H1 (cell line): ENCODE results near the gene RPUSD2. TPM values are rescaled to one million over a fixed set of nuclear protein-coding genes. Genes with fewer than 3 reads are reported as not detected.

Source experiments
- CTCF ChIA-PET: fragments of 300-600 bp; sonication (Branson Sonifier 250); formaldehyde crosslinking; loops from one replicate; lab custom pipeline; 2021; ENCODE audit not compliant: partially characterized antibody; lab: Charles Lee
- POLR2A ChIA-PET: fragments of 300-600 bp; sonication (Branson Sonifier 250); formaldehyde crosslinking; loops from one replicate; lab custom pipeline; 2021; ENCODE audit warnings: inconsistent platforms; ENCODE audit not compliant: partially characterized antibody; lab: Charles Lee
- DNase-seq, 2 experiments: peaks; one replicate each; pipeline versions ENCODE4 v3.0.0 to v3.0.0-alpha.2; 2010 to 2022; ENCODE audit warnings: low spot score in 2 of 2, low read depth in 1 of 2, mixed read lengths in 1 of 2
- FAIRE-seq: peaks from 2 replicates; lab custom pipeline; 2011; peaks lifted over from hg19 to GRCh38; lab: Jason Lieb, UNC
- H2AFZ ChIP-seq: 2 replicates; pipeline ENCODE4 v1.8.1; 2012; ENCODE audit warnings: low read length, inconsistent platforms
- H2AK5ac ChIP-seq: 2 replicates; pipeline ENCODE4 v1.6.1; 2013; ENCODE audit warnings: low read depth, low read length
- H2BK120ac ChIP-seq: replicated peaks from 2 replicates; pipeline ENCODE3; 2013; ENCODE audit warnings: low read depth, low read length, inconsistent platforms
- H2BK12ac ChIP-seq: 2 replicates; pipeline ENCODE4 v1.6.1; 2013; ENCODE audit warnings: low read depth, low read length
- H2BK15ac ChIP-seq: 2 replicates; pipeline ENCODE4 v1.6.1; 2013; ENCODE audit warnings: low read length
- H2BK20ac ChIP-seq: 2 replicates; pipeline ENCODE4 v1.6.1; 2013; ENCODE audit warnings: low read length
- H2BK5ac ChIP-seq: 2 replicates; pipeline ENCODE4 v1.6.1; 2013; ENCODE audit warnings: low read depth, low read length
- H3K14ac ChIP-seq: 2 replicates; pipeline ENCODE4 v1.6.1; 2013; ENCODE audit warnings: inconsistent platforms; ENCODE audit not compliant: insufficient read length
- H3K18ac ChIP-seq: 2 replicates; pipeline ENCODE4 v1.6.1; 2013; ENCODE audit warnings: low read length; ENCODE audit errors: extremely low read depth
- H3K23ac ChIP-seq: 2 replicates; pipeline ENCODE4 v1.6.1; 2013; ENCODE audit warnings: inconsistent platforms; ENCODE audit not compliant: insufficient read length
- H3K23me2 ChIP-seq: 2 replicates; pipeline ENCODE4 v1.6.1; 2013; ENCODE audit warnings: low read depth, low read length
- H3K27ac ChIP-seq: 2 replicates; pipeline ENCODE4 v1.6.1; 2011; ENCODE audit warnings: low read depth, low read length, inconsistent platforms
- H3K27me3 ChIP-seq, 4 experiments: replicated peaks in 1 of 4; 1 replicate in 1 of 4; 2 replicates in 3 of 4; pipeline versions ENCODE4 v1.6.1 to v1.8.1; 2011 to 2013; ENCODE audit warnings: low read length in 3 of 4, mild to moderate bottlenecking in 3 of 4, inconsistent platforms in 2 of 4, mixed read lengths in 2 of 4, moderate library complexity in 1 of 4; ENCODE audit not compliant: control insufficient read depth in 3 of 4, insufficient read depth in 3 of 4; ENCODE audit errors: extremely low read depth in 1 of 4
- H3K36me3 ChIP-seq, 4 experiments: 2 replicates each; pipeline versions ENCODE4 v1.6.1 to v1.8.1; 2011 to 2013; ENCODE audit warnings: mild to moderate bottlenecking in 4 of 4, low read length in 3 of 4, moderate library complexity in 2 of 4, control low read depth in 1 of 4, inconsistent platforms in 1 of 4; ENCODE audit not compliant: insufficient read depth in 4 of 4, control insufficient read depth in 2 of 4
- H3K4ac ChIP-seq: replicated peaks from 2 replicates; pipeline ENCODE3; 2013; ENCODE audit warnings: low read length, low read depth, mixed read lengths, inconsistent platforms; ENCODE audit not compliant: insufficient read length
- H3K4me1 ChIP-seq, 4 experiments: replicated peaks in 1 of 4; 1 replicate in 1 of 4; 2 replicates in 3 of 4; pipeline versions ENCODE4 v1.6.1 to v1.8.1; 2011 to 2013; ENCODE audit warnings: low read length in 3 of 4, inconsistent platforms in 2 of 4, mixed read lengths in 1 of 4; ENCODE audit not compliant: insufficient read depth in 4 of 4, control insufficient read depth in 3 of 4
- H3K4me2 ChIP-seq, 2 experiments: 2 replicates each; pipeline versions ENCODE4 v1.6.1 to v1.8.1; 2011 to 2013; ENCODE audit warnings: low read depth in 2 of 2, low read length in 2 of 2, control low read depth in 1 of 2, inconsistent platforms in 1 of 2, mild to moderate bottlenecking in 1 of 2; ENCODE audit not compliant: insufficient read depth in 1 of 2
- H3K4me3 ChIP-seq, 4 experiments: fragments of 200-600, 300-600 bp in 1 of 4; sonication (generic), shearing (Covaris generic), sonication (Bioruptor Twin) in 1 of 4; 2 replicates each; pipeline versions ENCODE4 v1.5.1 to v1.8.1; 2011 to 2016; ENCODE audit warnings: low read length in 4 of 4, low read depth in 3 of 4, control low read depth in 2 of 4, inconsistent platforms in 2 of 4, mild to moderate bottlenecking in 2 of 4, mixed read lengths in 1 of 4, moderate library complexity in 1 of 4; ENCODE audit not compliant: insufficient read depth in 2 of 4; ENCODE audit errors: extremely low read depth in 1 of 4
- H3K56ac ChIP-seq: replicated peaks from 2 replicates; pipeline ENCODE3; 2013; ENCODE audit warnings: low read depth, mild to moderate bottlenecking, mixed read lengths, low read length, inconsistent platforms; ENCODE audit not compliant: insufficient read length
- H3K79me1 ChIP-seq: 2 replicates; pipeline ENCODE4 v1.6.1; 2013; ENCODE audit warnings: low read depth, low read length, control low read depth
- H3K79me2 ChIP-seq, 2 experiments: 2 replicates each; pipeline versions ENCODE4 v1.6.1 to v1.8.1; 2012 to 2013; ENCODE audit warnings: low read length in 2 of 2, mild to moderate bottlenecking in 2 of 2, inconsistent platforms in 1 of 2; ENCODE audit not compliant: insufficient read depth in 2 of 2, control insufficient read depth in 1 of 2
- H3K9ac ChIP-seq, 4 experiments: replicated peaks in 1 of 4; 1 replicate in 1 of 4; 2 replicates in 3 of 4; pipeline versions ENCODE4 v1.6.1 to v1.8.1; 2011 to 2013; ENCODE audit warnings: low read depth in 3 of 4, low read length in 3 of 4, control low read depth in 2 of 4, mild to moderate bottlenecking in 2 of 4, moderate library complexity in 2 of 4, inconsistent platforms in 1 of 4; ENCODE audit errors: extremely low read depth in 1 of 4
- H3K9me3 ChIP-seq, 2 experiments: 2 replicates each; pipeline versions ENCODE4 v1.6.1 to v1.8.1; 2012 to 2013; ENCODE audit warnings: mild to moderate bottlenecking in 2 of 2, moderate library complexity in 2 of 2, control low read depth in 1 of 2, inconsistent platforms in 1 of 2, low read depth in 1 of 2, low read length in 1 of 2, mixed read lengths in 1 of 2; ENCODE audit not compliant: insufficient read depth in 2 of 2
- H4K20me1 ChIP-seq, 2 experiments: replicated peaks in 1 of 2; 2 replicates each; pipeline versions ENCODE3 to v1.8.1; 2011 to 2013; ENCODE audit warnings: inconsistent platforms in 2 of 2, low read length in 2 of 2, mild to moderate bottlenecking in 1 of 2; ENCODE audit not compliant: insufficient read depth in 2 of 2, control insufficient read depth in 1 of 2
- H4K5ac ChIP-seq: 2 replicates; pipeline ENCODE4 v1.6.1; 2013; ENCODE audit warnings: low read length, low read depth, mixed read lengths, inconsistent platforms; ENCODE audit not compliant: insufficient read length
- H4K8ac ChIP-seq: 2 replicates; pipeline ENCODE4 v1.8.0; 2013; ENCODE audit warnings: mild to moderate bottlenecking, moderate library complexity, low read length, inconsistent platforms; ENCODE audit not compliant: insufficient read depth; ENCODE audit errors: extremely low read depth
- H4K91ac ChIP-seq: replicated peaks from 2 replicates; pipeline ENCODE3; 2013; ENCODE audit warnings: low read length, mixed read lengths, inconsistent platforms; ENCODE audit not compliant: insufficient read length
- CTBP2 ChIP-seq: IDR thresholded peaks from 2 replicates; pipeline ENCODE4 v1.7.0; 2011; ENCODE audit warnings: borderline replicate concordance, mild to moderate bottlenecking, moderate library complexity, mixed read lengths, low read length; ENCODE audit not compliant: insufficient read depth, insufficient read length
- EZH2 ChIP-seq: fragments of 200-600 bp; sonication (generic); IDR thresholded peaks from 2 replicates; pipeline ENCODE4 v1.7.1; 2012; ENCODE audit warnings: low read depth, mild to moderate bottlenecking, moderate library complexity, low read length, inconsistent platforms; ENCODE audit not compliant: severe bottlenecking
- ZNF274 ChIP-seq: IDR thresholded peaks from 2 replicates; pipeline ENCODE4 v1.7.0; 2012; ENCODE audit warnings: low read length, borderline replicate concordance; ENCODE audit errors: extremely low read depth
- WGBS, 2 experiments: shearing (Covaris generic) in 1 of 2; methylation state at CpG; one replicate each; pipeline versions ENCODE4 v1.1.6 to v1.1.7; 2013 to 2015; ENCODE audit warnings: low lambda C conversion rate in 2 of 2, mixed read lengths in 2 of 2, inconsistent platforms in 1 of 2, low coverage in 1 of 2, missing lambda C conversion rate in 1 of 2; ENCODE audit not compliant: insufficient replicate concordance in 2 of 2, insufficient coverage in 1 of 2, insufficient read length in 1 of 2; ENCODE audit errors: extremely low coverage in 1 of 2, missing lambda C conversion rate in 1 of 2; 5-methylcytosine and 5-hydroxymethylcytosine counted together
- polyA plus RNA-seq, 7 experiments: library from polyadenylated mRNA; depleted of rRNA in 3 of 7; stranded (reverse) in 5 of 7; unstranded in 2 of 7; fragments of >200 nt in 5 of 7; fragments of 200-250 nt in 2 of 7; gene quantifications; 1 replicate in 5 of 7; 2 replicates in 1 of 7; 4 replicates in 1 of 7; pipeline versions ENCODE4 v1.2.1 to v1.2.3, GENCODE V29; 2011 to 2013; ENCODE audit warnings: missing spikeins in 2 of 7, mixed read lengths in 2 of 7
- total RNA-seq: library from RNA; stranded (reverse); fragmentation: NEBNext Ultra II Directional; extraction: Animal tissue kit (Norgen Biotek cat#: 25700); gene quantifications from 2 replicates; pipeline ENCODE4 v1.2.1, GENCODE V29; 2021

Gene RPUSD2
- total and polyA plus RNA-seq, 2 of the 8 experiments (the other 6 are each of a cell fraction or from before 2014, with no cell fraction given), result 14.5 to 28.5 TPM

- WGBS, 2 experiments, result 76% methylated on average over 5 of the region's 5 CpGs; no CpG with 5 or more reads in 1 of the 2 experiments
- H3K4me3 ChIP-seq, result no peak overlapping the region
- H2BK12ac ChIP-seq, result no peak overlapping the region
- H4K5ac ChIP-seq, result no peak overlapping the region
- no peak overlapping the region for H3K23ac ChIP-seq
- no peaks in the 10 kb centered on the region for H3K79me1 ChIP-seq
- no peak overlapping the region for H3K4me2 ChIP-seq
- no peak overlapping the region for H3K27ac ChIP-seq
- CTCF ChIA-PET, result no interaction called here
- no peak for TF ChIP-seq EZH2
- no peak for TF ChIP-seq CTBP2
- no peak for TF ChIP-seq ZNF274
- TF ChIP-seq, all 59 proteins: peak for 0
- Histone ChIP-seq H4K20me1 (no peaks in the 10 kb centered on the region), H2BK20ac (no peak overlapping the region), H4K91ac (no peak overlapping the region), H3K23me2 (no peaks in the 10 kb centered on the region), H2BK15ac (no peak overlapping the region), H3K9ac (no peak overlapping the region), H3K18ac (no peak overlapping the region), H2BK120ac (no peak overlapping the region), H3K14ac (no peak overlapping the region), H2AFZ (no peak overlapping the region), H3K9me3 (no peaks in the 10 kb centered on the region), H3K36me3 (peaks cover 0 to 3% (median 1%) of the 10 kb centered on the region in 4 experiments; a peak in 2 of 8 replicates), H4K8ac (no peak overlapping the region), H3K79me2 (no peaks in the 10 kb centered on the region), H3K4ac (no peak overlapping the region), H2AK5ac (no peak overlapping the region), H2BK5ac (no peak overlapping the region), H3K27me3 (no peaks in the 10 kb centered on the region), H3K4me1 (no peaks in the 10 kb centered on the region), H3K56ac (no peak overlapping the region)
- FAIRE-seq, result no peak
- DNase-seq, result no peak
- POLR2A ChIA-PET, result no interaction called here
These were observed 44.0 kb downstream of the RPUSD2 start for GRCh38 chr15:40613080-40613479.
